RCC 7860 (cell line): ENCODE data around the gene UBE2E2.
A peak's percentile ranks its signal among the peaks of the same experiment; 100 is the strongest.
"Not testable (repeated sequence)": the region's sequence is repeated elsewhere in the genome, so short reads cannot be mapped to it uniquely, and the experiment has no call there.

Experiments
- DNase-seq: peaks from one replicate; pipeline ENCODE4 v3.0.0-alpha.2; 2015; ENCODE audit warnings: low spot score
- FAIRE-seq: peaks from 2 replicates; lab custom pipeline; 2012; peaks lifted over from hg19 to GRCh38; lab: Jason Lieb, UNC

Gene UBE2E2

DNA sequence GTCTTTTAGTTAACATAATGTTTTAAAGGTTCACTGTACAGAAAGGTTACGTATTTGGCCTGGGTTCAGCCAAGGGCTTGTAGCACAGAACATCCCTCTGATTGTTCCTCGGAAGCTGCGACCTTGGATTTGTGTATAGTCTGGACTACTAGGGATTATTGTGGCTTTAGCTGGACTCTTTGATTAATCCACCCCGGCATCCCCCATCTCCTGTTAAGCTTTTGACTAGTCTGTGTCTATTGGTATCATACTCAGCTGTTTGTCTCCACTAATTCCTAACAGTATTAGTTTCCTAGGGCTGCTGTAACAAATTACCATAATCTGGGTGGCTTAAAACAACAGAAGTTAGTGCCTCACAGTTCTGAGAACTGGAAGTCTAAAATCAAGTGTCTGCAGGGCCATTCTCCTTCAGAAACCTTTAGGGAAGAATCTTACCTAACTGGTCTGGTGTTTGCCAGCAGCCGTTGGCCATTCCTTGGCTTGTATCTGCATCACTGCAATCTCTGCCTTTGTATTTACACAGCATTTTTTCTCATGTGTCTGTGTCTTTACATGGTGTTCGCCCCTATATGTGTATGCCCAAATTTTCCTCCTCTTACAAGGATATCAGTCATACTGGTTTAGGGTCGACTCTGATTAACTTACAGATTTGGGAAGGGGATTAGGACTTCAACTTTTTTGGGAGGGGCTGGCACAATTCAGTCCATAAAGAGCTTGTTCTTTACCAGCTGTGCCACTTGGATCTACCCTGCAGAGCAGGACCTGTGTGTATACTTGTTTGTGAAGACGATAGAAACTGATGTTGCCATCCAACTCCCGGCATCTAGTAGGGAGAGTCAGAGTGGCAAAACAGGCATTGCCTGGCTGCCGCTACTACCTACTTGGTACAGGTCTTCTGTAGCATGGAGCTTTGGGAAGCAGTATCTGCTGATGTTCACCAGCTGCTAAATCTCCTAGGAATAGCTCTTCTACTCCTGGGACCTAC lies 117.8 kb downstream of the UBE2E2 start:
- FAIRE-seq: no peak
- no peak for DNase-seq

DNA sequence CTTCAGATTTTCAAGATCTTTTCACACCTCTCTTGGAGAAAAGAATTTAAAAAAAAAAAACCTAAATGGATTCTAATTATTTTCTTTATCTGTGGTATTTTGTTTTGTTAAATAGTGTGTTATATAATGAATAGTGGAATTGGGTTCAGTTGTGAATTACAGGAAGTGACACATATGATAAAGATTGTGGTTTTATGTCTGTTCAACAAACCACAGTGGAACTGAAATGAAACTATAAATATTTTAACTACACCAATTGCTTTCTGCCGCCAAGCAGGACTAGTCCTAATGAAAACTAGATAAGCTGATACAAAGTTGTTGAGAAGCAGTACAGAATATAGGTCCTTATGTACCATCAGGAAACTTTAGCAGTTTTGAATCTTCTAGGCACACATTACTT lies 121.6 kb downstream of the UBE2E2 start:
- FAIRE-seq: peak; percentile 89
- peak; percentile 49 for DNase-seq

DNA sequence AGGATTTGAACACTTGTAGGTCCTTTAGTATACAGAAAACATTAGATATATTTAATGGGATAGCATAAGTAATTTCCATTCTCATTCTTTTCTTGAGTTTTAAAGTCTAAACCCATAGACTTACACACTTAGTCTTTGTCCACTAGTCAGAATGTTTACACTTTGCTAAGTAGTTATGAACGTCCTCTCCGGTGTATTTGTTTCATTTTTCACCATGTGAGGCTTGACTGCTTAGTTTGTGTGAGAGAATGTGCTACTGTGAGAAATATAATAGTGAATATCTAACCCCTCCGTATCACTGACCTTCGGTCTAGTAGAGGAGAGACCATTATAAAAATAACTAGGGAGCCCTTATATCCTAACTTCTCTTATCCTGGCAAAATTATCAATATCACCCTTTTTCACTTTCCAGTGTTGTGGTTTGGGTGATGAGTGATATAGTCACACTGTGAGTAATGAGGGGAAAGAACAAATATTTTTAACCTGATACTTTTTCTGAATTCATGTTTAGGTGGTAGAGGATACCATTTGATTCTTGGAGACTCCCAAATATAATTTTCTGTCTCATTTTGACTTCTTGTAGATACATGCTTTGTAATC lies 122.4 kb downstream of the UBE2E2 start:
- FAIRE-seq (peak; percentile 52), DNase-seq (peak; percentile 17)

DNA sequence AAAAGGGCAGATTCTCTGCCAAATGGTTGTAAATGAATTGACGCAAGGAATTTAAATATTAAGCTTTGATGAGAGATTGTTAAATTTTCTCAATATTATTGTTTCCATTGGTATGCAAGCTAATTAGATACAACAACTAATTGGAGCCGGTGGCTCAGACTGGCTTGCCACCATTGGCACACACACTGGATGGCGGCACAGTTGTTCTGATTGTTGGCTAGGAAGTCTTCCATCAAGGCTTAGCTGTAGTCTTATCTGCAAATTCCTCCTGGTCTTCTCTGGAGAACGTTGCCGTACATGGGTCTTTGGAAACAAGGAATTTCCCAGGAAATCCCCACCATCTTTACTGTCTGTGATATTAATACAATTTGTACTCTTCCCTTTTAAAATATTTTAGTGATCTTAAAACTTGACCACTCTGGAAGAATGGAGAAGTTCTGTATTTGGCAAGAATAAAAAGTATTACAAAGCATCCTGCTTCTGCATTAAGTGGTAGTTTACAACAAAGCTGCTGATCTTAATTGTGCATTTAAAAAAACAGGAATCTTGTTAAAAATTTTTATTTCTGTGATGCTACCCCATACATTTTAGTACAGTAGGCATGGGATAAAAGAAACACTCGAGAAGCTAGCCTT lies 126.5 kb downstream of the UBE2E2 start:
- FAIRE-seq (no peak), DNase-seq (no peak)

DNA sequence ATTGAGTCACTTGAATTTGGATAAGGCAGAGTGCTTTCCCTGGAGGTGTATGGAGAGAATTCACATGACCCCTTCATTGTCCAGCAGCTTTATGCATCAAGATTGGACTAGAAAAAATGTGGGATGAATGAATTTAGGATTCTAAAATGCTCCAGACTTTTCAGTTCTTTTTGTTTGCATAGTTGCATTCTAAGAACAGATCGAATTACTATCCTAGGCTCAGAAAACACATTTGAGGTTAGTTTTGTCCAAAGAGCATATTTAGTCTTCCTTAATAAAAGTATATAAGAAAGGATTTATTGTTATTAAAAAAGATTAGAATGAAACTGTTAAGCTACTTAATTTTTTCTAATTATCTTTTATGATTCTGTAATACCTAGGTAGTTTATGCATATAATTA lies 127.4 kb downstream of the UBE2E2 start:
- DNase-seq (no peak), FAIRE-seq (peak; percentile 18)

DNA sequence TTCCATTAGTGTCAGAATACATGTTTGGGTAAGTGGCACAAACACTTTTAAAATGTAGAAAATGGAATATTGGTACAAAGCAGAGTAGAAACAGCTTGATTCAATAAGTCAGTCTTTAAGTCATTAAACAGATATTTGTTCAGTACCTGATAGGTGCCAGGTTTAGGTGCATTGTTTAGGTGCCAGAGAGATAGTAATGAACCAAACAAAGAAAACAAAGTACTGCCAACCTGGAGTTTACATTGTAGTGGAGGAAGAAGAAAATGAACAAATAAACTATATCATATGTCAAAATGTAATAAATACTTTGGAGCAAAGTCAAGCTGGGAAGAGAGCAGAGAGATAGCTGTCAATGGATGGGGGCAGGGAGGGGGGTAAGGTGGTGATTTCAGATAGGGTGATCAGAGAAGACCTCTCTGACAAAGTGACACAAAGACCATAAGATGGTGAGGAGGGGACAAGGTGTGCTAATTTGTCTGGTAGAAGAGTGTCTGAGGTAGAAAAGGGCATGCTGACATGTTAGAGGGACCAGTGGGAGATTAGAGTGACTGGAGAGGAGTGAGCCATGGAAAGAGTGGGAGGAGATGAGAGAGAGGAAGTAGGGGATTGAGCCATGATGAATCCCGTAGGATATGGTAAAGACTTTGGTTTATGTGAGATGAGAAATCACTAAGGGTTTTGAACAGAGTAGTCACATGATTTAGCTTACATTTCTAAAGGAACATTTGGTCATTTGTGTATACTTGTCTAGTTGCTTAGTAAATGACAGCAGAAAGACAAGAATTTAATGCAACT lies 128.2 kb downstream of the UBE2E2 start:
- FAIRE-seq (no peak), DNase-seq (no peak)

DNA sequence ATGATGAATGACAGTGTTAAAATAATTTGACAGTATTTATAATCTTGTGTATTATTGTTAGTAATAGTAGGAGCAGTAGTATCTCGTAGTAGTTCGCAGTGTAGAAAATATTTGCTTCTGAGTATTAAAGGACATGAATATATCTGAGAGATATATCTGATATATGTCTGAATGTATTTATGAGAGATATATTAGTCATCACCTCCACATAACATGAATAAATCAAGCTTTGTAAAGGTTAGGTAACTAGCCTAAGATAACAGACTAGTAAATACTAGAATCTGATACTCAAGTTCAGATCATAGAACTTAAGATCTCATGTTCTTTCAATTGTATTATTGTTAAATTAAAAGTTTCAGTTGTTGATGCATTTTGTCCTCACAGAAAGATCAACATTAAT lies 130.5 kb downstream of the UBE2E2 start:
- DNase-seq (no peak), FAIRE-seq (no peak)

DNA sequence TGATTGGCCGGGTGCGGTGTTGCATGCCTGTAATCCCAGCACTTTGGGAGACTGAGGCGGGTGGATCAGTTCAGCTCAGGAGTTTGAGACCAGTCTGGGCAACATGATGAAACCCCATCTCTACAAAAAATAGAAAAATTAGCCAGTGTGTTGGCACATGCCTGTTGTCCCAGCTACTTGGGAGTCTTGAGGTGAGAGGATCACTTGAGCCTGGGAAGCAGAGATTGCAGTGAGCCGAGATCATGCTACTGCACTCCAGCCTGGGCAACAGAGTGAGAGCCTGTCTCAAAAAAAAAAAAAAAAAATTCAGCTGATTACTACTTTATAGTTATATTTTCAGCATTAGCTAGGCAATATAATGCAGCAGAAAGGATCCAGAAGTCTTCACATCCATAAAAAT lies 133.7 kb downstream of the UBE2E2 start:
- not testable (repeated sequence) for FAIRE-seq, DNase-seq

DNA sequence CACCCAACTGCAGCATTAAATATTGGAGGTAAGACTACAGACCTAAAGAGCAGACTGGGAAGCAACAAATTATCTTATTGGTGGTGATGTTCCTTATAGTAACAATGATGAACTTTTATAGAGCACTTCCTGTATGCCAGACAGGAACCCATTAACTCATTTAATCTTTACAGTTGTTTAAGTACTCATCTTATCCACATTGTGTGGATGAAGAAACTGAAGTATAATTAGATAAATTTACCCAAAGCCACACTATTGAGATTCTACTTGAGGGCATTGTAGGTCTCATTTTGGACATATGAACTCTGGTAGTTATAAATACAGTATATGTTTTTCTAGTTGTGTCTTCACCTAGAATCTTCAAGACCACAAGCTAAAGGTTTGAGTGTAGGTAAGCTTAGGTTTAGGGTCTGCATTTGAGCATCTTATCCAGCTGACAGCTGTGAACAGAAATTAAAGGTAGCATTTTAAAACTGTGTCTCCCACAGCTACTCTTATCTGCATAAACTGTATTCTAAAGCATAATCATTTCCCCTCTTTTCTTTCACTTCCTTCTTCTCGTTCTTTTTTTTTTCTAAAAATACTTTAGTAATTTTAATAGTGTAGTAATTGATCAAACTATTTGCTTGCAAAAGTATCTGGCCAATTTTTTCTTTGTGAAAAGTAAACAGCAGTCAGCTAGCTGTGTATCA lies 138.2 kb downstream of the UBE2E2 start:
- DNase-seq (no peak), FAIRE-seq (no peak)

DNA sequence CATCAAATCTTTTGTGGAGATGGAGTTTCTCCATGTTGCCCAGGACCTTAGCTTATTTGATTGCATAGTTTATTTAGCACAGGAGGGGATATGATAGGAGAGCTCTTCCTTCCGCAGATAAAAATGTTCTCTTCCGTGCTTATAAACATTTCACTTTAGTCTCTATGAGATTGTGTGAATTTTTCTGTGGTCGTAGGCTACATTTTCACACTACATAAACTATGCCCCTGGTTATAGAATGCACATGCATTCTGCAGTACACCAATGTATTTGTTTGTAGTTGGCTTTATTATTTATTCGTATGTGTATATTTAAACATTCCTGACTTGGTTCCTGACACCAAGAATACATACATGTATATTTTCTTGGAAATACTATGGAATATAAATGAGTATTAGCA lies 139.2 kb downstream of the UBE2E2 start:
- FAIRE-seq (no peak), DNase-seq (no peak)

DNA sequence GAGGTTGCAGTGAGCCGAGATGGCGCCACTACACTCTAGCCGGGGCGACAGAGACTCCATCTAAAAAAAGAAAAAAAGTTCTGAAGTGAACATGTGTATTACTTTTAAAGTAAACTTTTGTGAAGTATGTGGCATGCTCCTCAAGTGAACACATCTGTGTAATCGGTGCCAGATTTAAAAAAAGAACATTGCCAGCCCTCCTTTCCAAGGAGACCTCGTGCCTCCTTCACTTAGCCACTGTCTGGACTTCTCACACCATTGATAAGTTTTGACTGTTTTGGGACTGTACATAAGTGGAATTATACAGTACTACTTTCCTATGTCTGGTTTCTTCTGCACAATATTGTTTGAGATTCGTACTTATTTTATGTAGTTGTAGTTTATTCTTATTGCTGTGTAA lies 140.4 kb downstream of the UBE2E2 start:
- FAIRE-seq (no peak), DNase-seq (no peak)

DNA sequence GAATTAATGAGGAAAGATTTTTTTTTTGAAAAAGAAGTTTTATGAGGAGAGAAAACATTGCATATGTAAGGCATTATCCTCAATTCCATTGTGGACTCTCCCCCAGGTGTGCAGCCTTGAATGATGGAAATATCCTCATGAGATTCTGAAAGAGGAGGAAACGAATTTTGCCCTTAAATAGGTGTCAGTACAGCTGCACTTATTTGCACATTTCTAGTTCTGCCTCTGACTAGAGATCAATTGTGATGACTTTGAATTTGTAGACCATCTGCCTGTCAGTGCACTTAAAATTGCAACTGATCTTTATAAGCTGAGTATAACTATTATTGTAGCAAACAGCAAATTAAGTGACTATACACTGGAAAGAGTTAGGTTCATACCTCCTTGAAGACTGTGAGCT lies 141.8 kb downstream of the UBE2E2 start:
- FAIRE-seq (no peak), DNase-seq (no peak)

DNA sequence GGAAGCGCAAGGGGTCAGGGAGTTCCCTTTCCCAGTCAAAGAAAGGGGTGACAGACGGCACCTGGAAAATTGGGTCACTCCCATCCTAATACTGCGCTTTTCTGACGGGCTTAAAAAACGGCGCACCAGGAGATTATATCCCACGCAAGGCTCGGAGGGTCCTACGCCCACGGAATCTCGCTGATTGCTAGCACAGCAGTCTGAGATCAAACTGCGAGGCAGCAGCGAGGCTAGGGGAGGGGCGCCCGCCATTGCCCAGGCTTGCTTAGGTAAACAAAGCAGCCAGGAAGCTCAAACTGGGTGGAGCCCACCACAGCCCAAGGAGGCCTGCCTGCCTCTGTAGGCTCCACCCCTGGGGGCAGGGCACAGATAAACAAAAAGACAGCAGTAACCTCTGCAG lies 146.3 kb downstream of the UBE2E2 start:
- FAIRE-seq, DNase-seq: not testable (repeated sequence)

DNA sequence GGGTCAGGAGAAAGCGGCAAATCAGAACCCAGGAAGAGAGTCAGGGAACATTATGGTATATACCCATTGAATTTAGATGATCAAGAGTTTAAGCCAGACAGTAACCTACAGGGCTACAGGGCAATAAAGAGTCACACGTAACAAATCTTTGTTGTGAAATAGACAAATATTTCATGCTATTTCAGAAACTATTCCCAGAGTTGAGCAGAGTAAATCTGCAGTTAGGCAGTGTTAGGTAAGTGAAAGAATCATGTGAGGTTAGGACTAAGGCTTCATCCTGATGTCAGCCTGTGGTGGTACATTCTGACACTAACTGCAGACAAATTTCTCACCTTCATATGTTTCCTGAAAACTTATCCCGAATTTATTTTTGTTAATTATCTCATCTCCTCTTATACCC lies 153.0 kb downstream of the UBE2E2 start:
- DNase-seq (no peak), FAIRE-seq (no peak)

DNA sequence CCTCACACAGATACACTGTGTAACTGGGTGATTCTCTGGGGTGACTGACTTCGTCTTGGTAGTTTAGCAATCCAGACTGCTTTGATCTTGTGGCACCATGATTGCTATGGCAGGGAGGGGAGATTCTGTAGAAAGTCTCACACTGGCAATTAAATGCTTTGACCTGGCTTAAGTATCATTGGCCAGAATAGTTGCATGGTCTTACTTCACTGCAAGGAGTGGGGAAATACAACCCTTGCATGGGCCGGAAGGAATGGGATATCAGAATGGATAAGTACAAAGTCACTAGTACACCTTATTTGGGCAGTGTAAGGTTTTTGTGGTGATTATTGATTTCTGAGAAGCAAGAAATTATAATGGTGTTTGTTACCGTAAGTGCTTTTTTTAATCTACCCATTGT lies 153.8 kb downstream of the UBE2E2 start:
- FAIRE-seq: no peak
- no peak for DNase-seq

DNA sequence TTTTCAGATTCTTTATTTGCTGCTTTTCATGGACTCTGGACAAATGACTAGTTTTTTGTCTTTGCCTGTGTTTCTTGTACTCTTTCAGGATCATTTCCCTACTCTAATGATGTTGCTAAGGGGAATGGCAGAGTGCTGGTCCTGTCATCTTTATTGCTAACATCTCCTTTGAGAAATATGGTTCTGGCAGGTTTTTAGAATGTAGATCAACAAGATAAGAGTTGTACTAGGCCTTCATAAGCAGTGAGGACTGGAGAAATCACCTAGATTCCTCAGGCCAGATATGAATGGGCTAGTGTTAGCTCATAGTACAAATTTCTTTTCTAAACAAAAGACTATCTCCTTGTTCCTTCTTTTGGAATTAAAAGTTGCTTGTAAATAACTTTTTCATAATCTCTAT lies 156.0 kb downstream of the UBE2E2 start:
- FAIRE-seq (no peak), DNase-seq (no peak)

DNA sequence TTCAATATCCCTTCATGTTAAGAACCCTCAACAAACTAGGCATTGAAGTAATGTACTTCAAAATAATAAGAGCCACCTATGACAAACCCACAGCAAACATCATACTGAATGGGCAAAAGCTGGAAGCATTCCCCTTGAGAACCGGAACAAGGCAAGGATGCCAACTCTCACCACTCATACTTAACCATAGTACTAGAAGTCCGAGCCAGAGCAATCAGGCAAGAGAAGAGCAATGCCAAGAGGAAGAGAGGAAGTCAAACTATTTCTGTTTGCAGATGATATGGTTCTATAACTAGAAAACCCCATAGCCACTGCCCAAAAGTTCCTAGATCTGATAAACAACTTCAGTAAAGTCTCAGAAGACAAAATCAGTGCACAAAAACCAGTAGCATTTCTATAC lies 161.9 kb downstream of the UBE2E2 start:
- DNase-seq: no peak
- no peak for FAIRE-seq

DNA sequence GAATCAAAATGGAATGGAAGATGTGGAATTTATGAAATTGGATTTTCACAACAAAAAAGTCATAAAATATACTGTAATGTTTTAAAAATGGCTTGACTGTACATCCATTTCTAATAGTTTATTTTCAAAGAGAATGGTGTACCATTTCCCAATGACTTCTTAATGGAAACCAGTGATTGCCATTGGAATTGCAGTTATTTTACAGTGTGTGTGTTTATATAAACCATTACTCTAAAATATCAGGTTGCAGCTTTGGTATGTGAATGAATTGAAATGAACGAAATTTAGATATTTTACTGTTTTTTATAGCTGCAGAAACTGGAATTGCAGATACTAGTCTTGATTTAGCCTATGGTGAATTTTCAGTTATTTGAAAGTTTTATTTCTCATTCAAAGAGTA lies 165.6 kb downstream of the UBE2E2 start:
- FAIRE-seq (no peak), DNase-seq (no peak)

DNA sequence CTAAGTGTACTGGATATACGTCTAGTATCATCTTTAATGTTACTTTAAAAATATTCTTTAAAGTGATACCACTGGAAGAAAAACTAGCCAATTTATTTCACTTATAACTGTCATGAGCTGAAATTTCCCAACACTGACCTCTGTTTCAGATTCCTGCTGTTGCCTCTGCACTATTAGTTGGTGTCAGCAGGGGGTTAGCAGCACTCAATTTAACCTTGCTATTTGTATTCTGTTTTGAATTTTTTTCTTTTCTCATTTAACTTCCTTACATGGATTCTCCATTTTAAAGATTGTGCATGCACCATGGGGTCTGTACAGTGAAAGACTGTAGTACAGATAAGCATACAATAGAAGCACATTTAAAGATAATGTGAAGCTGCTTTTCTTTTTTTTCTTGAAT lies 169.2 kb downstream of the UBE2E2 start:
- DNase-seq: no peak
- no peak for FAIRE-seq

DNA sequence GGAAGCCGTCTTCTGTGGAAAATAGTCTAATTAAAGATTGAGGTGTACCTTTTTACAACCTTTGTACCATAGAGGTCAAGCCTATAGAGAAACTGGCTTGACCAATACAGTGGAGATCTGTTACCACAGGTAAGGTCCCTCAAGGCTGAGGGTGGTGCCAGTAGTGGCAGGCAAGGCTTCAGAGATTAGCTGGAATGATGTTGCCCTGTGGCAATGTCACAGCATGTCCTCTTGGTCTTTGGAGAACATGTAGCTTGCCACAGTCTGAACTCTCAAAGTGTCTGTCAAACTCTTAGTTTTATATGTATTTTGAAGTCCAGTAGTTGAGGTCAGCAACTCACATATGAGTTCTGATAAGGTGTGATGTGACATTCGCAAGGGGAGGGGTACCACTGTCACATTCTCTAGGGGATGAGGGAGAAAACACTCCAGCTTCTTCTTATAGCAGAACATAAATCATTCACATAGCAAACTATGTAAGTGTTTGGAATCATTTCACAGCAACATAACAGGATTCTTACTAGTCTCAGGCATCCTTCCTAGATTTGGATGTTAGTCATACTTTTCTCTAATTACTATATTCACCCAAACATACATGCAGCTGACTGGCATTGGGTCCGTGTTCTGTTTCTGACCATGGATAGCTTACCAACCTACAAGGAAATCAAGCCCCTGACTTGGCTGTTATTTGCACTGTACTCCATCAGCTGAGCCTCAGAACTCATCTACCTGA lies 173.6 kb downstream of the UBE2E2 start:
- no peak for FAIRE-seq
- no peak for DNase-seq
